ENCODE results near the gene TRAK1. TPM values are rescaled to one million over a fixed set of nuclear protein-coding genes. Genes with fewer than 3 reads are reported as not detected.

The TRAK1 gene
- total and polyA plus RNA-seq, 2 donors (not counting 1 experiment from before 2014, with no cell fraction given): 71.3 to 129 TPM

- no peak overlapping the region for H3K4me3 ChIP-seq (ENCODE audit: control extremely low read depth in 1 of 5, extremely low read depth in 1 of 5, insufficient read depth in 1 of 5, low read depth in 2 of 5, low read length in 4 of 5)
- no peaks in the 10 kb centered on the region for H3K9me3 ChIP-seq (ENCODE audit: control extremely low read depth in 1 of 3, control insufficient read depth in 2 of 3, insufficient read depth in 1 of 3, low read length in 2 of 3)
- ATAC-seq (ENCODE audit: low read depth): no peak
- TF ChIP-seq EZH2 (IDR thresholded peaks at IDR 0.05; ENCODE audit: borderline replicate concordance, insufficient read depth, low read depth, low read length, poor library complexity, severe bottlenecking): no peak
- TF ChIP-seq CTCF (IDR thresholded peaks at IDR 0.05): peak; percentile 53
- CTCF ChIA-PET: interaction anchor here (0.6 to 6.1 kb wide), 62 partner anchors 8 to 1879 kb away, joined by 3 to 97 read pairs (median 4); partner anchors contain the start of gene ULK4
- H3K27me3 ChIP-seq (replicated peaks in 1 of 4; ENCODE audit: control extremely low read depth in 1 of 4, control insufficient read depth in 3 of 4, insufficient read depth in 4 of 4, low read length in 3 of 4): no peaks in the 10 kb centered on the region
- H3K79me2 ChIP-seq (ENCODE audit: control insufficient read depth, insufficient read depth, low read length): peaks cover 9% of the 10 kb centered on the region
- no peak overlapping the region for H2AFZ ChIP-seq (ENCODE audit: insufficient read depth, low read depth, low read length, poor library complexity, severe bottlenecking)
- Mint-ChIP-seq H3K27ac (peak overlapping the region; percentile 65), H3K27me3 (no peaks in the 10 kb centered on the region), H3K4me1 (peaks cover 43% of the 10 kb centered on the region), H3K9me3 (ENCODE audit: insufficient read depth) (no peaks in the 10 kb centered on the region), H3K4me3 (no peak overlapping the region)
- no peak overlapping the region for H3K9ac ChIP-seq (ENCODE audit: low read length)
- peaks cover 0 to 68% of the 10 kb centered on the region in 2 experiments for H3K36me3 ChIP-seq (replicated peaks in 1 of 2; ENCODE audit: control extremely low read depth in 1 of 2, control insufficient read depth in 1 of 2, extremely low read depth in 1 of 2, insufficient read depth in 2 of 2, low read length in 1 of 2)
- POLR2A ChIA-PET: no interaction called here
- DNase-seq: no peak
- intact Hi-C loops (cut with micrococcal nuclease): loop anchor here (1.0 to 2.0 kb wide), 2 partner anchors 73 to 297 kb away; no protein-coding TSS in a partner anchor
- H3K4me1 ChIP-seq (ENCODE audit: control insufficient read depth in 2 of 2, insufficient read depth in 2 of 2, low read length in 2 of 2): peaks cover 15 to 32% of the 10 kb centered on the region in 2 donors
- no peak overlapping the region for H3K4me2 ChIP-seq (replicated peaks; ENCODE audit: low read depth, low read length, poor library complexity, severe bottlenecking)
- WGBS (ENCODE audit: insufficient coverage): 87% methylated on average over 3 of the region's 4 CpGs
- H4K20me1 ChIP-seq (ENCODE audit: control insufficient read depth, insufficient read depth, low read length, poor library complexity, severe bottlenecking): peaks cover 16% of the 10 kb centered on the region
- H3K27ac ChIP-seq (ENCODE audit: low read length in 2 of 2): no peak overlapping the region
Measured at GRCh38 chr3:42191443-42191747, 100.2 kb downstream of the TRAK1 start.

GRCh38 chr3:42192334-42193200, 101.4 kb downstream of the TRAK1 start:
- no peak overlapping the region for H3K4me3 ChIP-seq (ENCODE audit: control extremely low read depth in 1 of 5, extremely low read depth in 1 of 5, insufficient read depth in 1 of 5, low read depth in 2 of 5, low read length in 4 of 5)
- no peak overlapping the region for H3K9ac ChIP-seq (ENCODE audit: low read length)

More at GRCh38 chr3:42192334-42193200, 101.4 kb downstream of the TRAK1 start:
- peak overlapping the region; percentile 56 for H3K4me3 Mint-ChIP-seq
- peaks cover 43% of the 10 kb centered on the region for H3K4me1 Mint-ChIP-seq
- DNase-seq (peak; percentile 37), ATAC-seq (ENCODE audit: low read depth) (peak; percentile 35)
- Histone ChIP-seq H3K4me2 (replicated peaks; ENCODE audit: low read depth, low read length, poor library complexity, severe bottlenecking) (peak overlapping the region; percentile 49), H3K27ac (ENCODE audit: low read length in 2 of 2) (peak overlapping the region; percentile 3 to 69), H4K20me1 (ENCODE audit: control insufficient read depth, insufficient read depth, low read length, poor library complexity, severe bottlenecking) (peaks cover 22% of the 10 kb centered on the region), H3K27me3 (replicated peaks in 1 of 4; ENCODE audit: control extremely low read depth in 1 of 4, control insufficient read depth in 3 of 4, insufficient read depth in 4 of 4, low read length in 3 of 4) (no peaks in the 10 kb centered on the region), H3K4me1 (ENCODE audit: control insufficient read depth in 2 of 2, insufficient read depth in 2 of 2, low read length in 2 of 2) (peaks cover 15 to 32% of the 10 kb centered on the region in 2 donors), H3K36me3 (replicated peaks in 1 of 2; ENCODE audit: control extremely low read depth in 1 of 2, control insufficient read depth in 1 of 2, extremely low read depth in 1 of 2, insufficient read depth in 2 of 2, low read length in 1 of 2) (peaks cover 0 to 71% of the 10 kb centered on the region in 2 experiments), H3K9me3 (ENCODE audit: control extremely low read depth in 1 of 3, control insufficient read depth in 2 of 3, insufficient read depth in 1 of 3, low read length in 2 of 3) (no peaks in the 10 kb centered on the region), H3K79me2 (ENCODE audit: control insufficient read depth, insufficient read depth, low read length) (peaks cover 9% of the 10 kb centered on the region), H2AFZ (ENCODE audit: insufficient read depth, low read depth, low read length, poor library complexity, severe bottlenecking) (no peak overlapping the region)
- no peaks in the 10 kb centered on the region for H3K9me3 Mint-ChIP-seq (ENCODE audit: insufficient read depth)
- CTCF ChIA-PET: interaction anchor here (0.6 to 6.1 kb wide), 21 partner anchors 11 to 1880 kb away, joined by 3 to 97 read pairs (median 4); no protein-coding TSS in a partner anchor
- 22% methylated on average over 3 of the region's 8 CpGs for WGBS (ENCODE audit: insufficient coverage)
- intact Hi-C loops (cut with micrococcal nuclease): no loop called here
- POLR2A ChIA-PET: no interaction called here
- H3K27me3 Mint-ChIP-seq: no peaks in the 10 kb centered on the region
- peak overlapping the region; percentile 82 for H3K27ac Mint-ChIP-seq
- TF ChIP-seq EZH2 (IDR thresholded peaks at IDR 0.05; ENCODE audit: borderline replicate concordance, insufficient read depth, low read depth, low read length, poor library complexity, severe bottlenecking) (no peak), CTCF (IDR thresholded peaks at IDR 0.05) (no peak)

Measured in B cell (primary cell).